T-helper 9 cell (primary cell): ENCODE measurements around the gene KIAA0825.

Experiments
- DNase-seq: peaks from one replicate; pipeline ENCODE4 v3.0.0-alpha.2; 2020

The KIAA0825 gene

GRCh38 chr5:94433397-94434163 is 184.8 kb downstream of the KIAA0825 start:
- DNase-seq = no peak

GRCh38 chr5:94432499-94432898 is 185.9 kb downstream of the KIAA0825 start:
- DNase-seq = no peak

GRCh38 chr5:94431696-94432095 is 186.7 kb downstream of the KIAA0825 start:
- DNase-seq = no peak

GRCh38 chr5:94429566-94429965 is 188.8 kb downstream of the KIAA0825 start:
- DNase-seq = no peak

GRCh38 chr5:94425396-94425795 is 193.0 kb downstream of the KIAA0825 start:
- DNase-seq = no peak

- no peak for DNase-seq
Observed at GRCh38 chr5:94423411-94423810, 195.0 kb downstream of the KIAA0825 start.

GRCh38 chr5:94422812-94423211 is 195.6 kb downstream of the KIAA0825 start:
- DNase-seq = no peak

GRCh38 chr5:94420885-94421284 is 197.5 kb downstream of the KIAA0825 start:
- no peak for DNase-seq

- DNase-seq = no peak
Observed at GRCh38 chr5:94415798-94416197, 202.6 kb downstream of the KIAA0825 start.

GRCh38 chr5:94409440-94409839 is 209.0 kb downstream of the KIAA0825 start:
- no peak for DNase-seq

GRCh38 chr5:94407023-94407422 is 211.4 kb downstream of the KIAA0825 start:
- DNase-seq = no peak

- DNase-seq = no peak
Observed at GRCh38 chr5:94403483-94403882, 214.9 kb downstream of the KIAA0825 start.

GRCh38 chr5:94402096-94402495 is 216.3 kb downstream of the KIAA0825 start:
- no peak for DNase-seq

GRCh38 chr5:94397508-94397907 is 220.9 kb downstream of the KIAA0825 start:
- no peak for DNase-seq

GRCh38 chr5:94396687-94397086 is 221.7 kb downstream of the KIAA0825 start:
- no peak for DNase-seq

- DNase-seq = no peak
Observed at GRCh38 chr5:94395468-94395867, 222.9 kb downstream of the KIAA0825 start.

- no peak for DNase-seq
Observed at GRCh38 chr5:94391996-94392395, 226.4 kb downstream of the KIAA0825 start.

- no peak for DNase-seq
Observed at GRCh38 chr5:94389515-94389899, 228.9 kb downstream of the KIAA0825 start.

- DNase-seq = no peak
Observed at GRCh38 chr5:94388773-94389514, 229.5 kb downstream of the KIAA0825 start.

GRCh38 chr5:94385767-94386166 is 232.6 kb downstream of the KIAA0825 start:
- DNase-seq = no peak

GRCh38 chr5:94378062-94378461 is 240.3 kb downstream of the KIAA0825 start:
- DNase-seq = no peak

- no peak for DNase-seq
Observed at GRCh38 chr5:94376672-94377345, 241.6 kb downstream of the KIAA0825 start.

- DNase-seq = no peak
Observed at GRCh38 chr5:94375801-94376200, 242.6 kb downstream of the KIAA0825 start.

- DNase-seq = no peak
Observed at GRCh38 chr5:94374336-94374735, 244.1 kb downstream of the KIAA0825 start.
